Epithelial cell of umbilical artery (primary cell): ENCODE measurements around the gene ACSS2. TPM values are rescaled to one million over a fixed set of nuclear protein-coding genes. Genes with fewer than 3 reads are reported as not detected.

Experiments
- total RNA-seq: library from RNA; depleted of rRNA; stranded (reverse); fragments of >200 nt; gene quantifications from 2 replicates; pipeline ENCODE4 v1.2.3, GENCODE V29; 2014

ACSS2 gene
- total RNA-seq: 46.1 and 52.0 TPM in 2 replicates

DNA sequence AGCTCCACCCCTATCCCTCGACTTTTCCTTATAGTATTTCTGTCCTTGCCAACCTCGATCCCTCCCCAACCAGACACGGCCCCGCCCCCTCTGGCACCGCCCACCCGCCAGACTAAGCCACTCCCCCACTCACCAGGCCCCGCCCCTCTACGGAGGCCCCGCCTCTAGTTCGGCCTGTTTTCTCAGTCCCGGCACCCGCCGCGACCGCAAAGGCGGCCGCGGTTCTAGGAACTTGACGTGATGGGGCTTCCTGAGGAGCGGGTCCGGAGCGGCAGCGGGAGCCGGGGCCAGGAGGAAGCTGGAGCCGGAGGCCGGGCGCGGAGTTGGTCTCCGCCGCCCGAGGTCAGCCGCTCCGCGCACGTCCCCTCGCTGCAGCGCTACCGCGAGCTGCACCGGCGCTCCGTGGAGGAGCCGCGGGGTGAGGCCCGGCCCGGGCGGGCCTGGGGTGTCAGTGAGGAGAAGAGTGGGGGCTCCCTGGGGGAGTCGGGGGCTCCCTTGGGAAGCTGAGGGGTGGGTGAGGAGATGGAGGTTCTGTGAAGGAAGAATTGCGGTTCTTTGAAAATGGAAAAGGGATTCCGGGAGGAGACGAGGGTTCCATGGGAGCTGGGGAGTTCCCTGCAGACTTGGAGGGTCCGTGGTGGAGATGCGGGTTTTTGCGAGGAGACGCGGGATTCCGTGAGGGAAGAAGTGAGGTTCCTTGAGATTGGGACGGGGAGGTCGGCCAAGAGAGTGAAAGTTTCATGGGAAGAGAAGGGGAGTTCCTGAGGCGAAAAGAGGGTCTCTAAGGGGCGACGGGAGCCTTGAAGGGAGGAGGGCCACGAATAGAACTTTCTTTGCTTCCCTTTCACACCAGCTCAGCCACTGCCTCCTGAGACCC is at the start of gene ACSS2:
Gene ACSS2, plus strand, starts transcription at position 207 of the 877 bp plus-strand sequence. Its CDS starts 34 bp downstream, at position 241.

GRCh38 chr20:34872622-34873224 is 3.7 kb upstream of the ACSS2 start, which contains the start of gene GGT7:
Gene GGT7, minus strand, starts transcription at chr20:34872856. Its CDS starts 41 bp downstream, at chr20:34872815.

GRCh38 chr20:34955231-34956040 is 79.0 kb downstream of the ACSS2 start, which contains the start of the genes GSS and MYH7B:
Gene GSS, minus strand, starts transcription at chr20:34955806. Its CDS starts 3,954 bp downstream, at chr20:34951852.
Gene MYH7B, plus strand, starts transcription at chr20:34955868. Its CDS starts 22,138 bp downstream, at chr20:34978006.

Other genes starting within 250 kb of the ACSS2 start
- gene PIGU, start 199.5 kb upstream of the ACSS2 start, total RNA-seq: 5.8 and 7.1 TPM in 2 replicates
- gene TP53INP2, start 172.3 kb upstream of the ACSS2 start, total RNA-seq: 3.0 and 4.5 TPM in 2 replicates
- 3.5 and 5.2 TPM in 2 replicates for gene NCOA6, start 51.0 kb upstream of the ACSS2 start, total RNA-seq
- 3.2 and 3.9 TPM in 2 replicates for gene GGT7, start 3.8 kb upstream of the ACSS2 start, total RNA-seq
- 54.6 and 55.2 TPM in 2 replicates for gene GSS, start 79.2 kb downstream of the ACSS2 start, total RNA-seq
- gene MYH7B, start 79.3 kb downstream of the ACSS2 start, total RNA-seq: not detected in 2 replicates
- 65.5 and 67.2 TPM in 2 replicates for gene TRPC4AP, start 216.2 kb downstream of the ACSS2 start, total RNA-seq